H9 (cell line): ENCODE measurements around the gene OSM. TPM values are rescaled to one million over a fixed set of nuclear protein-coding genes. Genes with fewer than 3 reads are reported as not detected.

Experiments used
- DNase-seq: peaks from one replicate; pipeline ENCODE4 v3.0.0-alpha.2; 2017
- H2AFZ ChIP-seq: one replicate; pipeline ENCODE4 v1.6.1; 2013; ENCODE audit warnings: mild to moderate bottlenecking, low read length, control low read depth, moderate library complexity
- H2AK5ac ChIP-seq: 2 replicates; pipeline ENCODE4 v1.6.1; 2013; ENCODE audit warnings: low read length, control low read depth, mixed read lengths; ENCODE audit not compliant: insufficient read length
- H2BK120ac ChIP-seq: one replicate; pipeline ENCODE4 v1.6.1; 2013; ENCODE audit warnings: low read depth, mild to moderate bottlenecking, low read length, control low read depth, inconsistent platforms; ENCODE audit not compliant: poor library complexity, severe bottlenecking
- H2BK12ac ChIP-seq: 2 replicates; pipeline ENCODE4 v1.6.1; 2013; ENCODE audit warnings: low read length, control low read depth, mixed read lengths, low read depth; ENCODE audit not compliant: insufficient read length
- H2BK15ac ChIP-seq: 2 replicates; pipeline ENCODE4 v1.6.1; 2013; ENCODE audit warnings: low read depth, low read length, control low read depth
- H2BK20ac ChIP-seq: one replicate; pipeline ENCODE4 v1.6.1; 2013; ENCODE audit warnings: low read depth, mild to moderate bottlenecking, low read length, control low read depth, inconsistent platforms; ENCODE audit not compliant: poor library complexity, severe bottlenecking
- H2BK5ac ChIP-seq: 2 replicates; pipeline ENCODE4 v1.6.1; 2013; ENCODE audit warnings: low read length, control low read depth, mixed read lengths; ENCODE audit not compliant: insufficient read length
- H3K14ac ChIP-seq: 2 replicates; pipeline ENCODE4 v1.6.1; 2013; ENCODE audit warnings: low read length, control low read depth; ENCODE audit not compliant: insufficient read depth
- H3K18ac ChIP-seq: 2 replicates; pipeline ENCODE4 v1.6.1; 2013; ENCODE audit warnings: low read depth, mild to moderate bottlenecking, mixed read lengths, low read length, control low read depth; ENCODE audit not compliant: insufficient read length
- H3K23ac ChIP-seq: 2 replicates; pipeline ENCODE4 v1.6.1; 2013; ENCODE audit warnings: low read length, control low read depth, mixed read lengths, low read depth; ENCODE audit not compliant: insufficient read length
- H3K23me2 ChIP-seq: 2 replicates; pipeline ENCODE4 v1.6.1; 2013; ENCODE audit warnings: low read depth, mild to moderate bottlenecking, mixed read lengths, low read length, control low read depth; ENCODE audit not compliant: insufficient read length, poor library complexity, severe bottlenecking
- H3K27ac ChIP-seq: 2 replicates; pipeline ENCODE4 v1.5.1; 2013; ENCODE audit warnings: low read length, control low read depth, mixed read lengths, low read depth; ENCODE audit not compliant: insufficient read length
- H3K27me3 ChIP-seq: 2 replicates; pipeline ENCODE4 v1.6.1; 2013; ENCODE audit warnings: low read length, control low read depth, inconsistent platforms; ENCODE audit not compliant: insufficient read depth
- H3K4ac ChIP-seq: 2 replicates; pipeline ENCODE4 v1.6.1; 2013; ENCODE audit warnings: low read depth, mild to moderate bottlenecking, control low read depth, inconsistent platforms, low read length, moderate library complexity
- H3K4me1 ChIP-seq: 2 replicates; pipeline ENCODE4 v1.6.1; 2013; ENCODE audit warnings: low read length, control low read depth, inconsistent platforms; ENCODE audit not compliant: insufficient read depth
- H3K4me2 ChIP-seq: 2 replicates; pipeline ENCODE4 v1.6.1; 2013; ENCODE audit warnings: low read length, control low read depth, mixed read lengths; ENCODE audit not compliant: insufficient read length, insufficient read depth
- H3K56ac ChIP-seq: 2 replicates; pipeline ENCODE4 v1.6.1; 2013; ENCODE audit warnings: low read depth, mild to moderate bottlenecking, mixed read lengths, low read length, control low read depth; ENCODE audit not compliant: insufficient read length
- H3K79me1 ChIP-seq: 2 replicates; pipeline ENCODE4 v1.6.1; 2013; ENCODE audit warnings: low read depth, mild to moderate bottlenecking, moderate library complexity, low read length, control low read depth, inconsistent platforms; ENCODE audit not compliant: insufficient read depth, poor library complexity, severe bottlenecking
- H3K79me2 ChIP-seq: 2 replicates; pipeline ENCODE4 v1.6.1; 2013; ENCODE audit warnings: low read length, control low read depth, inconsistent platforms; ENCODE audit not compliant: insufficient read depth
- H3K9ac ChIP-seq: 2 replicates; pipeline ENCODE4 v1.6.1; 2013; ENCODE audit warnings: low read length, control low read depth, mixed read lengths; ENCODE audit not compliant: insufficient read length; ENCODE audit errors: extremely low read depth
- H3K9me3 ChIP-seq: one replicate; pipeline ENCODE4 v1.6.1; 2013; ENCODE audit warnings: low read depth, low read length, inconsistent platforms; ENCODE audit not compliant: control insufficient read depth
- H3T11ph ChIP-seq: one replicate; pipeline ENCODE4 v1.6.1; 2013; ENCODE audit warnings: mild to moderate bottlenecking, low read length, control low read depth, inconsistent platforms
- H4K20me1 ChIP-seq: one replicate; pipeline ENCODE4 v1.6.1; 2013; ENCODE audit not compliant: control insufficient read depth, insufficient read length, insufficient read depth
- H4K5ac ChIP-seq: 2 replicates; pipeline ENCODE4 v1.6.1; 2013; ENCODE audit warnings: low read depth, mild to moderate bottlenecking, mixed read lengths, low read length, control low read depth; ENCODE audit not compliant: insufficient read length
- H4K8ac ChIP-seq: replicated peaks from 2 replicates; pipeline ENCODE4 v1.6.1; 2013; ENCODE audit warnings: low read length, control low read depth, mixed read lengths, low read depth; ENCODE audit not compliant: insufficient read length
- H4K91ac ChIP-seq: 2 replicates; pipeline ENCODE4 v1.6.1; 2013; ENCODE audit warnings: low read depth, mild to moderate bottlenecking, moderate library complexity, mixed read lengths, low read length, control low read depth; ENCODE audit not compliant: insufficient read length
- H3K27ac Mint-ChIP-seq, 3 experiments: 2 replicates in 2 of 3; 3 replicates in 1 of 3; pipeline ENCODE4 v1.8.0; 2020 to 2021; ENCODE audit warnings: mixed read lengths in 3 of 3, mild to moderate bottlenecking in 1 of 3, moderate library complexity in 1 of 3
- H3K27me3 Mint-ChIP-seq: 2 replicates; pipeline ENCODE4 v1.8.0; 2021; ENCODE audit warnings: low read depth, mild to moderate bottlenecking, moderate library complexity, mixed read lengths
- H3K36me3 Mint-ChIP-seq, 3 experiments: 2 replicates in 2 of 3; 3 replicates in 1 of 3; pipeline ENCODE4 v1.8.0; 2020 to 2021; ENCODE audit warnings: low read depth in 3 of 3, mixed read lengths in 3 of 3; ENCODE audit not compliant: insufficient read depth in 1 of 3
- H3K4me1 Mint-ChIP-seq, 2 experiments: 2 replicates each; pipeline ENCODE4 v1.8.0; 2020; ENCODE audit warnings: mixed read lengths in 2 of 2
- H3K4me3 Mint-ChIP-seq, 2 experiments: 2 replicates in 1 of 2; 3 replicates in 1 of 2; pipeline ENCODE4 v1.8.0; 2020 to 2021; ENCODE audit warnings: mild to moderate bottlenecking in 2 of 2, mixed read lengths in 2 of 2, moderate library complexity in 1 of 2
- H3K9me3 Mint-ChIP-seq, 2 experiments: 2 replicates in 1 of 2; 3 replicates in 1 of 2; pipeline ENCODE4 v1.8.0; 2020; ENCODE audit warnings: mild to moderate bottlenecking in 2 of 2, mixed read lengths in 2 of 2, moderate library complexity in 1 of 2
- WGBS: extraction: QIAGEN DNeasy Blood & Tissue Kit; methylation state at CpG from one replicate; pipeline ENCODE4 v1.1.7; 2013; ENCODE audit warnings: missing lambda C conversion rate, low lambda C conversion rate, mixed read lengths; ENCODE audit not compliant: insufficient read length; ENCODE audit errors: extremely low coverage; 5-methylcytosine and 5-hydroxymethylcytosine counted together
- total RNA-seq: library from RNA; stranded (reverse); gene quantifications from 2 replicates; pipeline ENCODE4 v1.2.1, GENCODE V29; 2021
- TF ChIP-seq, protein P1 (sequence below): fragments of 200-600 bp; sonication (generic); conservative IDR thresholded peaks from 3 replicates; pipeline ENCODE4 v1.8.0; 2021; ENCODE audit warnings: antibody characterized with exemption, mild to moderate bottlenecking

The OSM gene
- total RNA-seq, 1 experiment from 2014 or later, result not detected

DNA sequence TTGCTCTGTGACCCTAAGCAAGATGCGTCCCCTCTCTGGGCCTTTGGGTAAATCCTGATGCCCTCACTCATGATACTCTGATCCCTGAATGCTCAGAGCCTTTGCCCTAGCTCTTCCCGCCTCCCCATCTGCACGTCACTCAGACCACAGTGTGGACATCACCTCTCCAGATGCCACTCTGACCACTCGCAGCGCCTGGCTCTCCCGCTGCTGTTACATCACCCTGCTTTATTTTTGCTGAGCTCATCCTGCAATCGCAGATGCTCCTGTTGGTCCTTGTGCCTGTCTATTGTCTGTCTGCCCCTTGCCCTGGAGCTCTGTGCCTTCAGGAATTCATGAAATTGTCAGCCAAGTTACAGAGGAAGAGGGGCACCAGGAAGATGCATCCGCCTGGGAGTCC, 5.5 kb downstream of the OSM start:
- DNase-seq, result no peak
- TF ChIP-seq, protein P1, sequence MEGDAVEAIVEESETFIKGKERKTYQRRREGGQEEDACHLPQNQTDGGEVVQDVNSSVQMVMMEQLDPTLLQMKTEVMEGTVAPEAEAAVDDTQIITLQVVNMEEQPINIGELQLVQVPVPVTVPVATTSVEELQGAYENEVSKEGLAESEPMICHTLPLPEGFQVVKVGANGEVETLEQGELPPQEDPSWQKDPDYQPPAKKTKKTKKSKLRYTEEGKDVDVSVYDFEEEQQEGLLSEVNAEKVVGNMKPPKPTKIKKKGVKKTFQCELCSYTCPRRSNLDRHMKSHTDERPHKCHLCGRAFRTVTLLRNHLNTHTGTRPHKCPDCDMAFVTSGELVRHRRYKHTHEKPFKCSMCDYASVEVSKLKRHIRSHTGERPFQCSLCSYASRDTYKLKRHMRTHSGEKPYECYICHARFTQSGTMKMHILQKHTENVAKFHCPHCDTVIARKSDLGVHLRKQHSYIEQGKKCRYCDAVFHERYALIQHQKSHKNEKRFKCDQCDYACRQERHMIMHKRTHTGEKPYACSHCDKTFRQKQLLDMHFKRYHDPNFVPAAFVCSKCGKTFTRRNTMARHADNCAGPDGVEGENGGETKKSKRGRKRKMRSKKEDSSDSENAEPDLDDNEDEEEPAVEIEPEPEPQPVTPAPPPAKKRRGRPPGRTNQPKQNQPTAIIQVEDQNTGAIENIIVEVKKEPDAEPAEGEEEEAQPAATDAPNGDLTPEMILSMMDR, result no peak
- Histone ChIP-seq H2BK20ac (no peak overlapping the region), H3K4me1 (no peaks in the 10 kb centered on the region), H2BK5ac (no peak overlapping the region), H3K27me3 (no peaks in the 10 kb centered on the region; the same call in 1 of the 2 replicates), H4K91ac (no peak overlapping the region), H4K8ac (no peak overlapping the region), H3K79me1 (no peaks in the 10 kb centered on the region), H3K9me3 (no peaks in the 10 kb centered on the region), H4K5ac (no peak overlapping the region), H2AK5ac (no peak overlapping the region), H3K14ac (no peak overlapping the region; the same call in 1 of the 2 replicates), H3K23me2 (no peaks in the 10 kb centered on the region), H2BK120ac (no peak overlapping the region), H3K18ac (no peak overlapping the region), H3K27ac (no peak overlapping the region), H3K4me2 (no peak overlapping the region), H3K79me2 (no peaks in the 10 kb centered on the region), H3T11ph (no peak overlapping the region), H2AFZ (no peak overlapping the region), H4K20me1 (no peaks in the 10 kb centered on the region), H3K23ac (no peak overlapping the region), H3K56ac (no peak overlapping the region), H3K9ac (no peak overlapping the region), H2BK15ac (no peak overlapping the region), H2BK12ac (no peak overlapping the region), H3K4ac (no peak overlapping the region)
- H3K36me3 Mint-ChIP-seq, result no peaks in the 10 kb centered on the region
- no peak overlapping the region for H3K27ac Mint-ChIP-seq
- H3K9me3 Mint-ChIP-seq, result no peaks in the 10 kb centered on the region; a peak in 1 of 5 replicates
- peaks cover 13 to 30% of the 10 kb centered on the region in 2 experiments for H3K4me1 Mint-ChIP-seq
- H3K4me3 Mint-ChIP-seq, result no peak overlapping the region
- H3K27me3 Mint-ChIP-seq, result peaks cover 19% of the 10 kb centered on the region
- WGBS, result no CpG with 5 or more reads among the region's 8 CpGs
